ENCODE measurements around the gene RAPGEF3. TPM values are rescaled to one million over a fixed set of nuclear protein-coding genes. Genes with fewer than 3 reads are reported as not detected.

The RAPGEF3 gene
- total RNA-seq, 1 donor from 2014 or later, result 1.2 TPM

DNA sequence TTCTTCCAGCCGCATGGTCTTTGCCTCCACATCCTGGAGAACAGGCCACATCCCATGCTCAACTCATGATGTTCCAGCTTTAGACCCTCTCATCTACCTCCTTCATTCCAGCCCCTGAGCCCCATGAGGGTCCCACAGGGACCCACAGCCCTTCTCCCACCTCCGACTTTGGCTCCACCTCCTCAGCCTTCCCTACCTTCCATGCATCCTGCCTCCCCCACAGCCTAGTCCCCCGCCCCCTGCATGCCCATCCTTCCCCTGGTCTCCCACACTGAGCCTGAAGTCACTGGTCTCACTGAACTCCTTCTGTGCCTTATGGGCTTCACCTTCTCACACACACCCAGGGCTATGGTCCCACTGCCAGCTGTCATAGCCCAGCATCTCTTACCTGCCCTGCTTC lies 9.8 kb downstream of the RAPGEF3 start:
- Mint-ChIP-seq H3K4me1 (ENCODE audit: unreplicated experiment) (peaks cover 18% of the 10 kb centered on the region), H3K9me3 (ENCODE audit: unreplicated experiment) (no peaks in the 10 kb centered on the region), H3K27ac (ENCODE audit: unreplicated experiment) (no peak overlapping the region), H3K36me3 (ENCODE audit: unreplicated experiment) (no peaks in the 10 kb centered on the region), H3K27me3 (ENCODE audit: unreplicated experiment) (peaks cover 11% of the 10 kb centered on the region), H3K4me3 (ENCODE audit: unreplicated experiment) (no peak overlapping the region)
- no peak for TF ChIP-seq CTCF (IDR thresholded peaks at IDR 0.05)
- no peak for DNase-seq (ENCODE audit: extremely low spot score, unreplicated experiment)

- DNase-seq (ENCODE audit: extremely low spot score, unreplicated experiment), result no peak
- no peaks in the 10 kb centered on the region for H3K9me3 Mint-ChIP-seq (ENCODE audit: unreplicated experiment)
- H3K27me3 Mint-ChIP-seq (ENCODE audit: unreplicated experiment), result peaks cover 16% of the 10 kb centered on the region
- peaks cover 13% of the 10 kb centered on the region for H3K4me1 Mint-ChIP-seq (ENCODE audit: unreplicated experiment)
- TF ChIP-seq CTCF (IDR thresholded peaks at IDR 0.05), result no peak
- H3K27ac Mint-ChIP-seq (ENCODE audit: unreplicated experiment), result no peak overlapping the region
- H3K36me3 Mint-ChIP-seq (ENCODE audit: unreplicated experiment), result no peaks in the 10 kb centered on the region
- H3K4me3 Mint-ChIP-seq (ENCODE audit: unreplicated experiment), result no peak overlapping the region
Measured at GRCh38 chr12:47748507-47748828, 10.2 kb downstream of the RAPGEF3 start.

- H3K4me3 Mint-ChIP-seq (ENCODE audit: unreplicated experiment), result no peak overlapping the region
- TF ChIP-seq CTCF (IDR thresholded peaks at IDR 0.05), result no peak
- no peak for DNase-seq (ENCODE audit: extremely low spot score, unreplicated experiment)
- no peak overlapping the region for H3K27ac Mint-ChIP-seq (ENCODE audit: unreplicated experiment)
- H3K4me1 Mint-ChIP-seq (ENCODE audit: unreplicated experiment), result peaks cover 7% of the 10 kb centered on the region
- H3K9me3 Mint-ChIP-seq (ENCODE audit: unreplicated experiment), result no peaks in the 10 kb centered on the region
- H3K27me3 Mint-ChIP-seq (ENCODE audit: unreplicated experiment), result peaks cover 21% of the 10 kb centered on the region
- no peaks in the 10 kb centered on the region for H3K36me3 Mint-ChIP-seq (ENCODE audit: unreplicated experiment)
Measured at GRCh38 chr12:47747596-47748506, 10.8 kb downstream of the RAPGEF3 start.

- no peaks in the 10 kb centered on the region for H3K9me3 Mint-ChIP-seq (ENCODE audit: unreplicated experiment)
- H3K36me3 Mint-ChIP-seq (ENCODE audit: unreplicated experiment), result no peaks in the 10 kb centered on the region
- peaks cover 21% of the 10 kb centered on the region for H3K27me3 Mint-ChIP-seq (ENCODE audit: unreplicated experiment)
- TF ChIP-seq CTCF (IDR thresholded peaks at IDR 0.05), result no peak
- H3K4me3 Mint-ChIP-seq (ENCODE audit: unreplicated experiment), result no peak overlapping the region
- H3K27ac Mint-ChIP-seq (ENCODE audit: unreplicated experiment), result no peak overlapping the region
- H3K4me1 Mint-ChIP-seq (ENCODE audit: unreplicated experiment), result peaks cover 4% of the 10 kb centered on the region
- no peak for DNase-seq (ENCODE audit: extremely low spot score, unreplicated experiment)
Measured at GRCh38 chr12:47747126-47747525, 11.6 kb downstream of the RAPGEF3 start.

DNA sequence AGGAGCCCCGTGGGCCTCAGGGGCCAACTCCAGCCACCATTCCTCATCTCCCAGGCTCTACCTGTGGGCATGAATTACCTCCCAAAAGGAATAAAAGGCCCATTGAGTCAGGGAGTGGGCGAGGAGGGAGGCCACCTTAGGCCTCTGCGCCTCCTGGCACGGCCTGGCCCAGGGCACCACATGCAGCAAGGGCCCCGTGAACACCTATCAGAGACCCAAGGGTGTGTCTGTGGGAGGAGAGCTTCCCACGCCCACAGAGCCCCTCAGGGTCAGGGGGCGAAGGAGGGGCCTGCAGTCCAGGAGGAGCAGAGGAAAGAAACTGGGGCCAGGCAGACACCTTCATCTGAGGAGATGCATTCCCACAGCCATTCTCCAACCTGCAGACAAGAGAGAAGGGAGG lies 12.2 kb downstream of the RAPGEF3 start:
- Mint-ChIP-seq H3K27me3 (ENCODE audit: unreplicated experiment) (peaks cover 21% of the 10 kb centered on the region), H3K36me3 (ENCODE audit: unreplicated experiment) (no peaks in the 10 kb centered on the region), H3K4me3 (ENCODE audit: unreplicated experiment) (no peak overlapping the region), H3K9me3 (ENCODE audit: unreplicated experiment) (no peaks in the 10 kb centered on the region), H3K4me1 (ENCODE audit: unreplicated experiment) (peaks cover 6% of the 10 kb centered on the region), H3K27ac (ENCODE audit: unreplicated experiment) (no peak overlapping the region)
- no peak for DNase-seq (ENCODE audit: extremely low spot score, unreplicated experiment)
- TF ChIP-seq CTCF (IDR thresholded peaks at IDR 0.05), result no peak

All from osteocyte (in vitro differentiated cells).